HEK293 (cell line): ENCODE measurements around the gene HSF2BP.

Experiments
- CTCF ChIA-PET: fragments of 350-600 bp; formaldehyde crosslinking; extraction: SDS; loops from one replicate; lab custom pipeline; 2021; ENCODE audit warnings: antibody characterized with exemption; lab: Yijun Ruan, JAX
- POLR2A ChIA-PET: fragments of 300-600 bp; formaldehyde crosslinking; extraction: SDS; loops from one replicate; lab custom pipeline; 2020; ENCODE audit warnings: antibody characterized with exemption, inconsistent platforms; lab: Yijun Ruan, JAX
- H3K27ac ChIP-seq: fragments of 200-500 bp; sonication (Bioruptor generic); 2 replicates; pipeline ENCODE4 v1.5.1; 2014; ENCODE audit warnings: low read depth, low read length, control low read depth, inconsistent platforms; ENCODE audit errors: extremely low read depth
- H3K36me3 ChIP-seq, 2 experiments: fragments of 200-500 bp in 1 of 2; sonication (Bioruptor generic) in 1 of 2; 1 replicate in 1 of 2; 2 replicates in 1 of 2; pipeline ENCODE4 v1.5.1; 2014 to 2017; ENCODE audit warnings: inconsistent platforms in 2 of 2, low read length in 2 of 2; ENCODE audit not compliant: control insufficient read depth in 2 of 2, insufficient read depth in 1 of 2
- H3K4me1 ChIP-seq: fragments of 200-500 bp; sonication (Bioruptor generic); 2 replicates; pipeline ENCODE4 v1.5.1; 2014; ENCODE audit warnings: mild to moderate bottlenecking, low read length, inconsistent platforms; ENCODE audit not compliant: control insufficient read depth, insufficient read depth
- H3K4me3 ChIP-seq: 2 replicates; pipeline ENCODE4 v1.5.1; 2011; ENCODE audit warnings: low read depth, mild to moderate bottlenecking, control low read depth, low read length, moderate library complexity
- H3K9me3 ChIP-seq: fragments of 200-500 bp; sonication (Bioruptor generic); 2 replicates; pipeline ENCODE4 v1.5.1; 2014; ENCODE audit warnings: low read depth, low read length, inconsistent platforms; ENCODE audit not compliant: control insufficient read depth, insufficient read depth
- BCL11A ChIP-seq: fragments of 450-650 bp; formaldehyde crosslinking; IDR thresholded peaks from 2 replicates; pipeline ENCODE4 v1.5.1; 2016; ENCODE audit warnings: low read depth, missing biosample characterization, missing genetic modification characterization
- GLIS2 ChIP-seq: fragments of 450-650 bp; formaldehyde crosslinking; IDR thresholded peaks from 2 replicates; pipeline ENCODE4 v1.5.1; 2016; ENCODE audit warnings: missing biosample characterization, missing genetic modification characterization
- HOXC10 ChIP-seq: sonication (generic); formaldehyde crosslinking; IDR thresholded peaks from 2 replicates; pipeline ENCODE4 v1.8.1; 2023; ENCODE audit warnings: mild to moderate bottlenecking, missing genetic modification reagents
- MYNN ChIP-seq: fragments of 450-650 bp; formaldehyde crosslinking; IDR thresholded peaks from 2 replicates; pipeline ENCODE4 v1.5.1; 2016; ENCODE audit warnings: missing biosample characterization, missing genetic modification characterization, borderline replicate concordance
- RBAK ChIP-seq: fragments of 450-650 bp; formaldehyde crosslinking; IDR thresholded peaks from 2 replicates; pipeline ENCODE4 v1.5.1; 2016; ENCODE audit warnings: missing biosample characterization, missing genetic modification characterization
- SCRT2 ChIP-seq: fragments of 450-650 bp; formaldehyde crosslinking; IDR thresholded peaks from 2 replicates; pipeline ENCODE4 v1.5.1; 2016; ENCODE audit warnings: missing biosample characterization, missing genetic modification characterization
- SP7 ChIP-seq: fragments of 450-650 bp; formaldehyde crosslinking; IDR thresholded peaks from 2 replicates; pipeline ENCODE4 v1.5.1; 2016; ENCODE audit warnings: missing biosample characterization, missing genetic modification characterization
- YY2 ChIP-seq: fragments of 450-650 bp; formaldehyde crosslinking; IDR thresholded peaks from 2 replicates; pipeline ENCODE4 v1.5.1; 2016; ENCODE audit warnings: missing biosample characterization, missing genetic modification characterization
- ZNF175 ChIP-seq: fragments of 450-650 bp; formaldehyde crosslinking; IDR thresholded peaks from 2 replicates; pipeline ENCODE4 v1.5.1; 2016; ENCODE audit warnings: missing biosample characterization, missing genetic modification characterization
- ZNF184 ChIP-seq: fragments of 450-650 bp; IDR thresholded peaks from 2 replicates; pipeline ENCODE4 v1.5.1; 2018; ENCODE audit warnings: missing biosample characterization, mild to moderate bottlenecking, missing genetic modification characterization
- ZNF223 ChIP-seq: fragments of 450-650 bp; formaldehyde crosslinking; IDR thresholded peaks from 2 replicates; pipeline ENCODE4 v1.5.1; 2016; ENCODE audit warnings: missing biosample characterization, missing genetic modification characterization
- ZNF239 ChIP-seq: fragments of 450-650 bp; formaldehyde crosslinking; IDR thresholded peaks from 2 replicates; pipeline ENCODE4 v1.5.1; 2016; ENCODE audit warnings: missing biosample characterization, missing genetic modification characterization
- ZNF280C ChIP-seq: fragments of 450-650 bp; formaldehyde crosslinking; IDR thresholded peaks from 2 replicates; pipeline ENCODE4 v1.5.1; 2016; ENCODE audit warnings: missing biosample characterization, missing genetic modification characterization
- ZNF354C ChIP-seq: fragments of 450-650 bp; formaldehyde crosslinking; IDR thresholded peaks from 2 replicates; pipeline ENCODE4 v1.5.1; 2016; ENCODE audit warnings: missing biosample characterization, missing genetic modification characterization, low read depth, borderline replicate concordance
- ZNF48 ChIP-seq: fragments of 450-650 bp; formaldehyde crosslinking; IDR thresholded peaks from 2 replicates; pipeline ENCODE4 v1.5.1; 2016; ENCODE audit warnings: missing biosample characterization, missing genetic modification characterization
- ZNF621 ChIP-seq: fragments of 450-650 bp; formaldehyde crosslinking; IDR thresholded peaks from 2 replicates; pipeline ENCODE4 v1.5.1; 2017; ENCODE audit warnings: missing biosample characterization, missing genetic modification characterization
- ZNF704 ChIP-seq: fragments of 450-650 bp; formaldehyde crosslinking; IDR thresholded peaks from 2 replicates; pipeline ENCODE4 v1.5.1; 2016; ENCODE audit warnings: missing biosample characterization, missing genetic modification characterization
- ZNF747 ChIP-seq: fragments of 450-650 bp; formaldehyde crosslinking; IDR thresholded peaks from 2 replicates; pipeline ENCODE4 v1.5.1; 2016; ENCODE audit warnings: missing biosample characterization, missing genetic modification characterization
- ZNF785 ChIP-seq: fragments of 450-650 bp; formaldehyde crosslinking; IDR thresholded peaks from 2 replicates; pipeline ENCODE4 v1.5.1; 2016; ENCODE audit warnings: missing biosample characterization, missing genetic modification characterization
- TF ChIP-seq, protein P1 (sequence below): fragments of 450-650 bp; formaldehyde crosslinking; IDR thresholded peaks from 2 replicates; pipeline ENCODE4 v1.5.1; 2016; ENCODE audit warnings: missing biosample characterization, missing genetic modification characterization

HSF2BP gene

DNA sequence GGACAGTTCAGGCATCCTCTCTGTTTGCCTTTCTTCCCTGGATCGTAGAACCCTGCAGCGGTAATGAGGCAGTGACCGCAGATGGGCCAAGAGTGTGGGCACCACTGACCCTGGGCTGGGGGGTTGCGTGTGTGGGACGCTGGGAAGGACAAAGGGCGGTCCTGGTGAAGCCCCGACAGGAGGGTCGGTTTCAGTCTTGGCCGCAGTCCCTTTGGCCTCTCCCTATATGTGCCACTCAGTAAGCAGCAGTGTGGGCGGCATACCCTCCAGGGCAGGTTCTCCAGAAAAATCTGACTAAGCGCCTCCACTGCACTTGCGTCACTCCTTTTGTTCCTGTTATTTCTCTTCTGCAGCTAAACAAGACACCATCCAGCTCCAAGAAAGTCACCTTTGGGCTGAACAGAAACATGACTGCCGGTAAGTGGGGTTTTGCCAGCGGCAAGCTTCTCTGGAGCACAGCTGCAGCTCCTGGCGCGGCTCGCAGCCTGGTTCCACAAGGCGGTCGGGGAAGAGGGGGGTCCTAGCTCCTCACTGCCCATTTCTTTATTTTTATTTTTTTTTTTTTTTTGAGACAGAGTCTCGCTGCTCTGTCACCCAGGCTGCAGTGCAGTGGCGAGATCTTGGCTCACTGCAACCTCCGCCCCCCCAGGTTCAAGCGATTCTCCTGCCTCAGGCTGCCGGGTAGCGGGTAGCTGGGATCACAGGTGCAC lies 32.0 kb upstream of the HSF2BP start (continued):
- TF ChIP-seq, protein P1, sequence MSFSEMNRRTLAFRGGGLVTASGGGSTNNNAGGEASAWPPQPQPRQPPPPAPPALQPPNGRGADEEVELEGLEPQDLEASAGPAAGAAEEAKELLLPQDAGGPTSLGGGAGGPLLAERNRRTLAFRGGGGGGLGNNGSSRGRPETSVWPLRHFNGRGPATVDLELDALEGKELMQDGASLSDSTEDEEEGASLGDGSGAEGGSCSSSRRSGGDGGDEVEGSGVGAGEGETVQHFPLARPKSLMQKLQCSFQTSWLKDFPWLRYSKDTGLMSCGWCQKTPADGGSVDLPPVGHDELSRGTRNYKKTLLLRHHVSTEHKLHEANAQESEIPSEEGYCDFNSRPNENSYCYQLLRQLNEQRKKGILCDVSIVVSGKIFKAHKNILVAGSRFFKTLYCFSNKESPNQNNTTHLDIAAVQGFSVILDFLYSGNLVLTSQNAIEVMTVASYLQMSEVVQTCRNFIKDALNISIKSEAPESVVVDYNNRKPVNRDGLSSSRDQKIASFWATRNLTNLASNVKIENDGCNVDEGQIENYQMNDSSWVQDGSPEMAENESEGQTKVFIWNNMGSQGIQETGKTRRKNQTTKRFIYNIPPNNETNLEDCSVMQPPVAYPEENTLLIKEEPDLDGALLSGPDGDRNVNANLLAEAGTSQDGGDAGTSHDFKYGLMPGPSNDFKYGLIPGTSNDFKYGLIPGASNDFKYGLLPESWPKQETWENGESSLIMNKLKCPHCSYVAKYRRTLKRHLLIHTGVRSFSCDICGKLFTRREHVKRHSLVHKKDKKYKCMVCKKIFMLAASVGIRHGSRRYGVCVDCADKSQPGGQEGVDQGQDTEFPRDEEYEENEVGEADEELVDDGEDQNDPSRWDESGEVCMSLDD, result no peak
- TF ChIP-seq ZNF175, result no peak
- no peak for TF ChIP-seq HOXC10 (CRISPR knock-in tag)
- TF ChIP-seq ZNF48 (tag by site-specific recombination), result no peak
- TF ChIP-seq ZNF223 (tag by site-specific recombination), result no peak
- TF ChIP-seq GLIS2, result no peak
- no peak for TF ChIP-seq SP7
- no peak for TF ChIP-seq ZNF785
- no peak for TF ChIP-seq ZNF354C (tag by site-specific recombination)
- TF ChIP-seq, all 188 proteins: peak for 0

GRCh38 chr21:43690346-43690745 lies 31.1 kb upstream of the HSF2BP start:
- peaks cover 45 to 97% of the 10 kb centered on the region in 2 experiments for H3K36me3 ChIP-seq
- CTCF ChIA-PET, result no interaction called here

More at GRCh38 chr21:43690346-43690745, 31.1 kb upstream of the HSF2BP start:
- Histone ChIP-seq H3K9me3 (no peaks in the 10 kb centered on the region), H3K27ac (no peak overlapping the region), H3K4me3 (no peak overlapping the region), H3K4me1 (no peaks in the 10 kb centered on the region)
- POLR2A ChIA-PET, result interaction anchor here (1.1 kb wide), 1 partner anchor 31 kb away, joined by 3 read pairs; the partner anchor contains the start of genes HSF2BP and RRP1B
- no peak for TF ChIP-seq ZNF280C (tag by site-specific recombination)
- TF ChIP-seq RBAK (tag by site-specific recombination), result no peak
- TF ChIP-seq ZNF621 (tag by site-specific recombination), result no peak
- no peak for TF ChIP-seq ZNF184 (tag by site-specific recombination)
- TF ChIP-seq YY2, result no peak
- TF ChIP-seq SCRT2 (tag by site-specific recombination), result no peak
- no peak for TF ChIP-seq ZNF239 (tag by site-specific recombination)
- no peak for TF ChIP-seq ZNF175
- no peak for TF ChIP-seq MYNN (tag by site-specific recombination)
- no peak for TF ChIP-seq BCL11A
- no peak for TF ChIP-seq ZNF704 (tag by site-specific recombination)
- no peak for TF ChIP-seq ZNF747
